NCI-H128 (cell line): ENCODE data around the gene SUPT4H1.

Experiments used
- DNase-seq: peaks from one replicate; lab custom pipeline; 2025; ENCODE audit not compliant: unreplicated experiment; lab: John Stamatoyannopoulos, UW

The SUPT4H1 gene

GRCh38 chr17:58320163-58320558 lies 31.8 kb downstream of the SUPT4H1 start:
- DNase-seq, result no peak

- no peak for DNase-seq
These were observed 32.5 kb downstream of the SUPT4H1 start for GRCh38 chr17:58319173-58320162.

DNA sequence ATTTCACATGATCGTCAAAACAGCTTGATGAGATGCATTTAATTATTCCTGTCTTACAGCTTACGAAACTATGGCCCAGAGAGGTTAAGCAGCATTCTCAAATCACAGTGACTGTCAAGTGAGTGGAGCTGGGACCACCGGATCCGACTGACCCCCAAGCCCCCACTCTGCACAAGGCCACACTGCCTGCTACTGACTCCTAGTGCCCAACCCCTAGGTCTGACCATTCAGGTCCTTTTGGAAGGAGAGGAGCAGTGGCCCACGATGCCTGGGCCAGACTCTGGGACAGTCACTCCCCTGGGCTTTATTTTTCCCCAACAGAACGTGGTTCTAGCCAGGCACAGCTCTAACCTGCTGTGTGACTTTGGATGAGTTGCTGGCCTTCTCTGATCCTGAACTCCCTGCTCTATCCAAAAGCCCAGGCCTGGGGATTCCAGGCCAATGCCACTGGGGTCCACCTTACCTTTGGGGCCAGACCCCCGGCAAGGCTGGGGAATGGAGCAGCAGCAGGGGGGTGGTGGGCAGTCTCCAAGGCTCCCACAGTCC lies 33.3 kb downstream of the SUPT4H1 start:
- no peak for DNase-seq

DNA sequence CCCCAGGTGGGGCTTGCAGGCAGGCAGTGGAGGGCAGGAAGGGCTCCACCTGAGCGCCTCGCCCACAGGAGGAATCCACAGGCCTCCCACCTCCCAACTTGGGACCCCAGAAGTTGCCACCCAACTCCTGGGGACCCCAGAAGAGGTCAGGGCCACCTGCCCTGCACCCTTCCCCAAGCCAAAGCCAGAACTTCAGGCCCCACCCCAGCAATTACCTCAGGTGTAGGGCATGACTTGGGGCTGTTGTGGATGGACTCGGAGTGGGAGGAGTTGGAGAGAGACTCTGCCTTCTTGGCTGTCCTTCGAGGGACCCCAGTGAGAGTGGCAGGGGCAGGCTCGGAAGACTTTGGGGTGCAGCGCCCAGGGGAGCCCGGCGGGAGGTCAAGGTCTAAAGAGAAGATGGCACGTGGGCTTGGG lies 33.9 kb downstream of the SUPT4H1 start:
- no peak for DNase-seq

- peak; percentile 27 for DNase-seq
These were observed 34.5 kb downstream of the SUPT4H1 start for GRCh38 chr17:58317421-58318064.

- no peak for DNase-seq
These were observed 35.6 kb downstream of the SUPT4H1 start for GRCh38 chr17:58316260-58316960.

DNA sequence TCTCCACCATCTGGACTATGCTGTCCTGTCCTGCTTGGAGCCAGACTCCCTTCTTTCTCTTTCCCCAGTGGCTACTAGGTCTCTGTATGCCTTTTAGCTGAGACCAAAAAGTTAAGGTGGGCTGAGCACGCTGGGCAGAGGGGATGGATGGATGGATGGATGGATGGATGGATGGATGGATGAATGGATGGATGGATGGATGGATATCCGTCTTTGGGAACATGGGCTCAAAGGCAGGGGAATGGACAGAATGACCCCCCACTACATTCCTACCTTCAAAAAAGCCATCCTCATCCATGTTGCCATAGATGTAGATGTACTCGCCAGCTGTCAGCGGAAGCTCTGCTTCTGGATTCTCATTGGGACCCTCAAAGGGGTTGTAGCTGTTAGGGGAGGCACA lies 36.3 kb downstream of the SUPT4H1 start:
- no peak for DNase-seq

DNA sequence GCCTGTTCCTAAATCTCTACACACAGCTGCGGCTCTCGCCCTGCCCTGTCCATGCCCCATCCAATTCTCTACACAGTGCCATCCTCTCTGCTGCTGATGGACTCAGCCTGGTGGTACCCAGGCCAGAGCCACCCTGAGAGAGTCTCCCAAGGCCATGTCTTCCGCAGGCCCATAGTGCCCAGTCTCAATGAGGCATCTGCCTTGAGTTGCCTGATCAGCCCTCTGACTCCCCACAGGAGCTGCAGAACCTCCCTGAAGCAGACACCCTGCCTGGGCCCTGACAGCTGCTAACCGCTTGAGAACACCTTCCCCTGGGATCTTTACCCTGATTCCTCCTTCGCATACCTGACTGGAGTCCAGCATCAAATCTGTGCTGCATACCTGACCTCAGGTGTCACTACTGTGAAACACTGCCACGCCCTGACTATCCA lies 36.7 kb downstream of the SUPT4H1 start:
- no peak for DNase-seq

GRCh38 chr17:58314706-58315015 lies 37.3 kb downstream of the SUPT4H1 start:
- DNase-seq, result no peak

- peak; percentile 14 for DNase-seq
These were observed 37.9 kb downstream of the SUPT4H1 start for GRCh38 chr17:58313815-58314705.

DNA sequence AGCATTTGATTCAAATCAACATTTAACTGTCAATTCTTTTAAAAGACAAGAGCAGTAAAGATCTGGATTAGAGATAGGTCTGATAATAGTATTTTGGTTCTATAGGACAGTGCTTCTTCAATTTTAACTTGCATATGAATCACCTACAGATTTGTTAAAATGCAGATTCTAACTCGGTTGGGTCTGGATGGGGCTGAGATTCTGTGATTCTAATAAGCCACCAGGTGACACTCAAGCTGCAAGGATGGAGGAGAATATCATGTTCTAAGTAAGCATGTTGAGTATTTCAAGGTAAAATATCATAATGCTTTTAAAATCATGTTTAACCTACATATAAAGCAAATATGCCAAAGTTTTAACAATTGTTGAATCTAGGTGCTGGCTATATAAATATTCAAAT lies 39.2 kb downstream of the SUPT4H1 start:
- no peak for DNase-seq

GRCh38 chr17:58312021-58312630 lies 39.9 kb downstream of the SUPT4H1 start:
- DNase-seq, result no peak

DNA sequence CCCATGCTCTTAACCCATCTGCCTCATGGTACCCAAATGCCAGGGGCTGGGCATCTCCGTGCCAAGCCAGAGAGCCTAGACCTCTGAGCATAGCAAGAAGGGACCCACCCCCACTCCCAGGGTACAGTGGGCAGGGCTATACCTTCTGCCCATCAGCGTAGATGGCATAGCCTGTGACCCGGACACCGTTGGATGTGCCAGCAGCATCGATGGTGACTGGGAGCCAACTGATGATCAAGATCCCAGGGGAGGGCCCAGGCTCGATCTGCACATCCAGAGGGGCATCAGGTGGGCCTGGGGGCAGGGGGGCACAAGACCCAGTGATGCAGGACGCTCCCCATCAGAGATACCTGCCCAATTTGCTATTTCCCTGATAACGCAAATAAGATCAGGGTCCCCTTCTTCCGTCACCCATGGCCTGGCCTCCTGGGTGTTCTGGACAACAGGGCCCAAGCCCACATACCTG lies 40.5 kb downstream of the SUPT4H1 start:
- no peak for DNase-seq

DNA sequence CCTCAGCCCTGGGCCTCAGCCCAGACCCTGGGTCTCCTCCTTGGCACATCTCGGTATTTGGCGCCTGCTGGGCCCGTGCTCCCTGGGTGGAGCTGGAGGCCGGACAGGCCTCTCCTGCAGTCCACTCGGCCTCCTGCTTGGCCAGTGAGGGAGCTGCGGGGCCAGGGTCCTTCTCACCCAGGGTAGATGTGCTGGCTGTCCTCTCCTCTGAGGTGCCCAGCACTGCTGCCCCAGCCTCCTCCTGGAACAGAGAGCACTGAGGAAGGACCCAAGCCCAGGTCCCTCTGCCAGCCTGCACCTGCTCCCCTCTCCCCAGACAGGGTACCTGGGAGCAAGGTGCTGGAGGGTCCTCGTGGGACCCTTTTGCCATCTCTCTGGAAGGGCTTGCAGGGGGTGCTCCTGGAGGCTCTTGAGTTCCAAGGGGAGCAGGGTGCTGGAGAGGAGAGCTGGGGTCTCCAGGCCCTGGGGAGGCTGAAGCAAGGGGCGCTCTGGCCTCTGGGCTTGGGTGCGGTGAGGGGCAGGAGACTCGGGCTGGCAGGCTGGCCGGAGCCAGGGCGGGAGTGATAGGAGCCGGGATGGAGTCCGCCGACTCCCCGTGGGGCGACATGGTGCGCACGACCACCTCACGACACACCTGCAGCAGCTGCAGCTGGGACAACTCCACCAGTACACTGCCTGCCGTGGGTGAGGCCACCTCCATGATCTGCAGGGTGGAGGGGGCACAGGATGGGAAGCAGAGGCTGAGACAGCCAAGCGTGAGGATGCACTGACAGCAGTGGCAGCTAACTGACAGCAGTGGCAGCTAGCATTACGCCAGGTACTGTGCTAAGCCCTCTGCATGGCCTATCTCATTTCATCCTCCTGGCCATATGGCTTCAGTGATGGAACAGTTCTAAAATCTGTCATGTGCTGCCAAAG lies 41.2 kb downstream of the SUPT4H1 start:
- DNase-seq, result no peak

DNA sequence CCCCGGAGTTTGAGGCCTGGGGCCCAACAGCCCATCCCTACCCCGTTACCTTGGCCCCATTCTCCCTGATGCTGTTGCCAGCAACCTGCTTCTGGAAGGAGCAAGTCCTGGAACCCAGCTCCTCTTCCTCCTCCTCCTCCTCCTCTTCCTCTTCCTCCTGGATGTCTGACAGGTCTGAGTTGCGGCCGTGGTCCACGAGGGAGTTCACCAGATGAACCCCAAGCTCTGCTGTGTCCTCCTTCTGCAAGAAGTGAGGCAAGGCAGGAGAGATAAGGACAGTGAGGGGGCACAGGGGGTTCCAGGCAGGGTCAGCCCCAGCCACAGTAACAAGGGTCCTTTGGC lies 42.1 kb downstream of the SUPT4H1 start:
- DNase-seq, result no peak

DNA sequence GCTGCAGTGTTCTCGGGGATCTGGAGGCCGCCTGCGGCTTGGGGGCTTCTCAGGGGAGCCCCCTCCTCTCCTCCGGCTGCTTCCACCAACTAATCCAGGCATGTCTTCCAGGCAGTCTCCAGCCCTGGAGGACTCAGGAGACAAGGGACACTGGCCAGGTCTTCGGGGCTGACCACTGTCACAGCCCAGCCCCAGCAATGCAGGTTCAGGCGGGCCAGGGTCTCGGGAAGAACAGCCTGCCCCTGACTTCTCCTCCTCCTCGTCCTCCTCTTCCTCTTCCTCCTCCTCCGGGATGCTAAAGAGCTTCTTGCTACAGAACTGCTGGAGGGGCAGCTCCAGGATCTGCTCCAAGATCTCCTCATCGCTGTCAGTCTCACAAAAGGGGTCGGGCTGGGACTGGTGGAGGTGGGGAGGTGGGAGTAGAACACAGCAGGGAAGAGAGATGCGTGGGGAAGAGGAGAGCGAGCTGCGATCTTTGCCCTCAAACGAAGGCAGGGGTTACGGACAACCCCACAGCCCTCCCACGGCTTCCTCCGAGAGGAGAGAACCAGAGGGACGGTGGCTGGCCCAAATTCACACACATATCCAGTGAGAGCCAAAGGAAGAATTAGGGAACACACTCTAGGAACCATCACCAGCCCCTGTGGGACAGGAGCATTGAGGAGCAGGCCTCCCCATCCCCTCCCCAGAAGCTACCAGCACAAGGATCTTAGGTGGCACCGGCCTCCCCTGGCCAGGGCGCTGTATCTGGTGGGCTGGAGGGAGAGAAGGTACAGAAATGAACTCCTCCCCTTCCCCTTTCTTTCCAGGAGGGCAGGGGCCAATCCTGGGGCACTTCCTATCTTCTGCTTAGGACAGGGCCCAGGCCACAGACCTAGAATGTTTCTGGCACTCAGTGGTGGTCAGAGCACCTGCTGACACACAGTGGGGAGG lies 42.8 kb downstream of the SUPT4H1 start:
- no peak for DNase-seq

DNA sequence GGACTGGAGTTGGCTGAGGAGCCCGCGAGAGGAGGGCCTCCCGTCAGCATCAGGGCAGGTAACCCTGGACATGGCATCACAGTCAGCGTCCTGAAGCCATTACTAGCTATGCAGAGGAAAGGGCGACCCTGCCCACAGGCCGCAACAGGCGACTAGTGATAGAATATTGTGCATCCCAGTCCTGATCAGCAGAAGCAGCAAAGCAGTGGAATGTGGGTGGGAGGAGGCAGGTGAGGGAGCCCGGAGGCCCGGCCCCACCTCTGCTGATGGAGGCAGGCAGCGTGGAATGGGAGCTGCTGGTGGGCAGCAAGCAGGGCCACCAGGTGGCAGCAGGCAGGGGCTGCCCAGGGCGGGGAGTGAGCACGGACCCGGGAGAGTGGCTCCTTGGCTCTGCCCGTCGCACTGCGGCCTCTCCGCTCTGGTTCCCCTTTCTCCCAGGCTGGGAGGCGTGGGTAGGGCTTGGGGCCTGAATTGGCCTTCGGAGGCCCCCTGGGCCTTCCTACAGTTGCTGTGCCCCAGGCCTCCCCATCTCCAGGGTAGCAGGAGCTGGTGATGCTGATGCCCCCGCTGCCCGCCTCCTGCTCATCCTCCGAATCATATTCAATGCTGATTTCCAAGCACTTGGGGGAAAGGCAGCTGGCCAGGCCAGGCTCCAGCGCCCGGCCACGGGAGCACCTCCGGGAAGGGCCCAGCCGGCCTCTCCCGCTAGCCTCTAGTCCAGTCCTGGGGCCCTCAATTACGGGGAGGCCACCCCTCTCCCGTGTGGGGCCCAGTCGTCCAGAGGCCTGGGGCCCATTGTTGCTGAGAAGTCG lies 43.6 kb downstream of the SUPT4H1 start:
- no peak for DNase-seq
